SHP77 treated with DMSO at 0.1 percent for 48 hours (cell line): ENCODE measurements around the gene SURF6.
"Not testable (repeated sequence)": the region's sequence is repeated elsewhere in the genome, so short reads cannot be mapped to it uniquely, and the experiment has no call there.

Experiments
- DNase-seq: peaks from one replicate; lab custom pipeline; 2025; lab: John Stamatoyannopoulos, UW

Gene SURF6

GRCh38 chr9:133327021-133327420 is 9.0 kb downstream of the SURF6 start:
- DNase-seq, result not testable (repeated sequence)

- DNase-seq, result no peak
Measured at GRCh38 chr9:133323991-133324703, 11.8 kb downstream of the SURF6 start.

GRCh38 chr9:133323211-133323610 is 12.8 kb downstream of the SURF6 start:
- DNase-seq, result no peak

- no peak for DNase-seq
Measured at GRCh38 chr9:133322701-133323100, 13.3 kb downstream of the SURF6 start.

- DNase-seq, result no peak
Measured at GRCh38 chr9:133321411-133321935, 14.5 kb downstream of the SURF6 start.

- DNase-seq, result no peak
Measured at GRCh38 chr9:133320421-133320881, 15.5 kb downstream of the SURF6 start.

GRCh38 chr9:133317551-133317950 is 18.4 kb downstream of the SURF6 start:
- not testable (repeated sequence) for DNase-seq

- no peak for DNase-seq
Measured at GRCh38 chr9:133315997-133316396, 20.0 kb downstream of the SURF6 start.

GRCh38 chr9:133309608-133310007 is 26.4 kb downstream of the SURF6 start:
- no peak for DNase-seq

GRCh38 chr9:133307301-133307700 is 28.7 kb downstream of the SURF6 start:
- DNase-seq, result no peak

- peak; percentile 4 for DNase-seq
Measured at GRCh38 chr9:133306242-133307204, 29.5 kb downstream of the SURF6 start.

- no peak for DNase-seq
Measured at GRCh38 chr9:133305731-133306130, 30.3 kb downstream of the SURF6 start.

- no peak for DNase-seq
Measured at GRCh38 chr9:133304477-133305377, 31.3 kb downstream of the SURF6 start.

- no peak for DNase-seq
Measured at GRCh38 chr9:133304158-133304470, 31.9 kb downstream of the SURF6 start.

GRCh38 chr9:133303266-133304157 is 32.5 kb downstream of the SURF6 start:
- no peak for DNase-seq

- DNase-seq, result no peak
Measured at GRCh38 chr9:133301253-133302230, 34.4 kb downstream of the SURF6 start.

GRCh38 chr9:133299996-133300395 is 36.0 kb downstream of the SURF6 start:
- not testable (repeated sequence) for DNase-seq

- DNase-seq, result no peak
Measured at GRCh38 chr9:133294257-133294656, 41.7 kb downstream of the SURF6 start.

GRCh38 chr9:133290751-133291302 is 45.2 kb downstream of the SURF6 start:
- DNase-seq, result no peak
